Stimulated activated CD4-positive, alpha-beta T cell treated with anti-CD3 and anti-CD28 coated beads, Interleukin-4, amount 100 ng/mL, for 1 hour (primary cell): ENCODE measurements around the gene TACO1.

Experiments used
- DNase-seq: peaks from one replicate; pipeline ENCODE4 v3.0.0-alpha.2; 2020

TACO1 gene

DNA sequence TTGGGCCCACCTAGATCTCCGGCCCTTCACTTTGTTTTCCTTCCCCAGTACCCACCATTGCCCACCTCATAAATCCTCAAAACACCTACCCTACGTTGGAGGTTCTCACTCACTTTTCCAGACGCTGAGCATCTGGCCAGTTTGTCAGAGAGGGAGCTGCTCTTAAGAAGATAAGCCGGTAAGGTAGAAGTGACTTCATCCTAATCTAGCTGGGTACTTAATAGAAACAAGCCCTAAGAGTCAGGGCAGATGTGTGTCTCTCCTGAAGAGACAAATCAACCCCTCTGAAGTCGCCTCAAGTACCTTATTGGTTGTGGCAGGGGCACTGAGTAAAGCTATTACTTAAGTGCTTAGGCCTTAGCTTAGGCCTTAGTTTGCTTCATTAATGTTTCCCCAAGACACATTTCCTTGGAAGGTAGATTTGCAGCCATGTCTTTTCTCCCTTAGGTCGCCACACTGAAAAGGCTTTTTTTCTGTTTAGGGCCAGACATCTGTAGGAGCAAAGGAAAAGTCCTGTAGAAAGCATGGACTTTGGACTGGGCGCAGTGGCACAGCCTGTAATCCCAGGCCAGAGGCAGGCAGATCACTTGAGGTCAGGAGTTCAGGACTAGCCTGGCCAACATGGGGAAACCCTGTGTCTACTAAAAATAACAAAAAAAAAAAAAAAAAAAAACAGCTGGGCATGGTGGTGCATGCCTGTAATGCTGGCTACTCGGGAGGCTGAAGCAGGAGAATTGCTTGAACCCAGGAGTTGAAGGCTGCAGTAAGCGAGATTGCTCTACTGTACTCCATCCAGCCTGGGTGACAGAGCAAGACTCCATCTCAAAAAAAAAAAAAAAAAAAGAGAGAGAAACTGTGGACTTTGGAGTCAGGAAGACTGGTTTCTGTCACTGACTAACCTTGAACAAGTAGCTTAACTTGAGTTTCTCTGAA is 1.0 kb downstream of the TACO1 start:
- DNase-seq: no peak

GRCh38 chr17:63609816-63610573 is 9.3 kb downstream of the TACO1 start:
- no peak for DNase-seq

DNA sequence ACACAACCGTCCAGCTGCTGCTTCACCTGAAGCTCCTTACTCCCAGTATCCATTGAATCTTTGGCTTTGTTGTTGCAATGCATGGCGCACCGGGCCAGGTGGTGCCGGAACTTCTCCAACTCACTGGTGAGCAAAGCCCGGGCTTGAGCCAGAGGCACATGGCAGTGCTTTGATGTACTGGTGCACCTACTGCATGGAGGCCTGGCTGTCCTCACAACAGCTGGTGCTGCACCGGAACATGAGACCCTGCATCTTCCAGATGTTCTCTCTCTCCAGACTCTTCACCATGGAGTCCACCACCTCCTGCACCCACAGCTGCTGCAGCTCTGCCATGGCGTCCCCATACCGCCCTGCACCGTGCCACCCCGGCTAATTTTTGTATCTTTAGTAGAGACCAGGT is 10.2 kb downstream of the TACO1 start:
- DNase-seq: no peak

- DNase-seq: no peak
Measured at GRCh38 chr17:63611354-63611753, 10.7 kb downstream of the TACO1 start.

GRCh38 chr17:63613663-63614062 is 13.0 kb downstream of the TACO1 start:
- no peak for DNase-seq

DNA sequence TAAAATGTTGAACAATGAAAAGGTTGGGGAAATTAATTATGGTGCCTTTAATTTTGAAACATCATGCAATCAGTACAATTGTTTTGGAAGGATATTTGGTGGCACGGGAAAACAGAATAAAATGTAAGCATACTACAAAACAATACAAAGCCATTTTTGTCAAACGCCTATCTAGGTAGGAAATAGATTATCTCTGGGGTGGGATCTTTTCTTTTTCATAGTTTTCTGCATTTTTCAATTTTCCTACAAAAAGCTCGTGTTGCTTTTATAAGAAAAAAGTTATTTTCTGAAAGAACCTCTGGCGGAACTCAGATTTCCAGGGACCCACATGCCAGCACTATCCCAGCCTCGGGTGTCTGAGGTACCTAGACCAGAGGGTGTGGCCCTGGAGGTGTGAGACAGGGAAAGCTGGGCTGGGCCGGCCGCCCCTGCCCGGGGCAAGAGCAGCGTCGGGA is 20.6 kb downstream of the TACO1 start:
- DNase-seq: no peak

DNA sequence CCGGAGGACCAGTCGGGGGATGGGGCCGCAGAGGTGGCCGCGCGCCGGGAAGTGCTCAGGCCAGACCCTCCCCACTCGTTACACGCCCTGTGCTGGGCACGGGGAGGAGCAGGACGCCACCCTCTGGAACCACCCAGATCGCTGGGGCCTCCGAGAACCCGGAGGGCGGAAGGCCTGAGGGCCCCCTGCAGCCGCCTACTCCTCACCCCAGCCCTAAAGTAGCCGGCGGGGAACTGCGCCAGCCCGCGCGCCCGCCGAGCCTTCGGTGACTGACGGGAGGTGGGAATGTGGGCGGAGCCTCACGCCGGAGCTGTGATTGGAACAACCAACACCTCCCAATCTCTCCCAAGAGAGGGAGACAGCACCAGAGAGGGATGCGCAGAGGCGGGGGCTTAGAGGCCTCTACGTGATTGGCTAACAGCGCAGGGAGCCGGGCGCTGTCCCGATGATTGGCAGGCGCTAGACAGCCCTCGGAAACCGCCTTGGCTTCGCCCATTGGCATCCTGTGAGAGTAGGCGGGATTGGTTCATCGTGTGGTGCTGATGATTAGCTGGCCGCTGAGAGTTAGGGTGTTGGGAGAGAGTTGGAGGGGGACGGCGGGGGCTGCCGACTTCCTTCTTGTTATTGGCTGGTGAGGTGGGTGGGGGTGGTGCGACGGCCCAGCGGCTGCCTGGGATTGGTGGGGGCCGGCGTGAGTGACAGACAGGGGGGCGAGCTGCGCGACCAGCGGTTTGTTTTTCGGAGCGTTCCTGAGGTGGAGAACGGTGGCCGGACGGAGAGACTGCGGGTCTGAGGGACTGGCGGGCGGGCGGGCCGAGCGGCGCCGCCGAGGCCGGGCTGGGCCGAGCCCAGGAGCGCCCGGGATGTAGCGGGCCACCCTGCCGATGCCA is 21.2 kb downstream of the TACO1 start, which contains the start of gene MAP3K3:
TSS of gene MAP3K3 (plus strand) at position 734 of the 890 bp plus-strand sequence. CDS start 343 bp downstream, outside the sequence.
- DNase-seq: peak; percentile 92

DNA sequence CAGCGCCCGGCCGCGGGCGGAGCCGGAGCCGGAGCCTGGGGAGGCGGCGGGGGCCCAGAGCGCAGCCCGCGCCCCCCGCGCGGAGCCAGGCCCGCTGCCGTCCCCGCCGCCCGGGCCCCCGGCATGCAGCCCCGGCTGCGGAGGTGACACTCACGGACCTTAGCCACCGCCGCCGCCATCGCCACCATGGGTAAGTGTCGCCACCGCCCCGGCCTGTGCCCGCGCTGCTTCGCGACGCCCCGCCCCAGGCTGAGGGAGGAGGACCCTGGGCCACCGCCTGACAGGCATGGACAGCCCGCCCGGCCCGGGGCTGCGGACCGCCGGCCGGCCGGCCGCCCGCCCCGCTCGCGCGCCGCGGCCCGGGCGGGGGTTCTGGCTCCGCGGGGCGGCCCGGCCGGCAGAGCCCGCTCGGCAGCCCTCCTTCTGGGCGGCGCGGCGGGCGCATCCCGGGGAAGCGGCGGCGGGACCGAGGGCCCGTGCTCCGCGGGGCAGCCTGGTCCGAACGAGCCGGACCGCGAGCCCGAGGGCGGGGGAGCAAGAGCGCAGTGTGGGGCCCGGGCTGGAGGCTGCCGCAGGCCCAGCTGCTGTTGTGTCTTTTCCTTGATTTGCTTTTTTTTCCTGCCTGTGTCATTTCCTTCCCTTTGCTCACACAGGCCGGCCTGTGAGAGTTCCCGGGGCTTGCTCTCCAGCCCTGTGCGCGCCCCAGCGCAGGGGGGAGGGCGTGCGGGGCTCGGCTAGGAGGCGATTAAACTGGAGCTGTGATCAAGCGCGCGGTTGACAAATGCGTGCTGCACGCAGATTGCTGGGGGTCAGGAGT is 22.1 kb downstream of the TACO1 start:
- DNase-seq: peak; percentile 70

DNA sequence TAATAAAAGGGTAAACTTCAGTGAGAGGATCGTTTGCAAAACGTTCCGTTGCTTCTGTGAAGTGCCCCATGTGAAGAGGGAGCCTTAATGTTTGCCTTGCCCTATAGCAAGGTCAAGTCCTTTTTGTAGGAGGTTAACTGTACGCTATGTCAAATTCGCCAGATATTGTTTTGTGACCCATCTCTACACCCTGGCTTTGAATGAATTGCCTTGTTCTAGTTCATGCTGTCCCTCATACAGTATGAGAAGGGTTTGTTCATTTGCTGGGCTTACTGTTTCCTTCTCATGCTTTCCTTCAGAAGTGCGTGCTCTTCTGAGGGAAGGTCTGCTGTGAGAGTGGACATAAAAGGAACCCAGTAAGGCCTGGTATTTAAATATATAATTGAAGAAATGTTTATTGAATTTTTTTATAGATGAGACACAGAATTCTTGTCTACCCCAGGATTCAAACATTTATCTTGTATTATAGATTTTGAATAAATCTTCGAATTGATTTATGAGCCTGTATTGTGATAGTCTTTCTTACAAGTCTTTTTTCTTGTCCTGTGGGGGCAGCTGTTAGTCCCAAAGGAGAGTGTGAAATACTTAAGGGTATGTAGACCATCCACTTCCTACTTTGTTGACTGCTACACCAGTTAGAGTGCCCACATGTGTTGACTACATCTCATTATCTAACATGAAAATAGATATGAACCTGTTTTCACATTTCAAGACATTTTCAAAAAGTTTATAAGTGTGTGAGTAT is 23.3 kb downstream of the TACO1 start:
- DNase-seq: no peak

DNA sequence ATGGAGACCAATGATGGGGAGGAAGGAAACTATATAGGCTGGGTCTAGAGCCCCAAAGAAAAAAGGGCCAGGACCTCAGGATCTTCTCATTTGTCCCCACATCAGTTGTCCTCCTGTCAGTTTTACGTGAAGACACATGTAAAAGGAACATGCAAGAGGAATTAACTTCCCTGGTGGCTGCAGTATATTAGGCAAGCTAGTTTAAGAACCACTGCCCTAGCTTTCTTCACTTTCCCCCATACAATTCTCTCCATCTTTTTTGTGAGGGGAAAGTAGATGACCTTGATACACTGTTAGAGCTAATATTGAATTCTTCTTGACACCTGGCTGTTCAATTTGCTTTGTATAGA is 23.8 kb downstream of the TACO1 start:
- no peak for DNase-seq

GRCh38 chr17:63626551-63627180 is 26.0 kb downstream of the TACO1 start:
- DNase-seq: no peak

- no peak for DNase-seq
Measured at GRCh38 chr17:63629627-63630026, 28.9 kb downstream of the TACO1 start.

DNA sequence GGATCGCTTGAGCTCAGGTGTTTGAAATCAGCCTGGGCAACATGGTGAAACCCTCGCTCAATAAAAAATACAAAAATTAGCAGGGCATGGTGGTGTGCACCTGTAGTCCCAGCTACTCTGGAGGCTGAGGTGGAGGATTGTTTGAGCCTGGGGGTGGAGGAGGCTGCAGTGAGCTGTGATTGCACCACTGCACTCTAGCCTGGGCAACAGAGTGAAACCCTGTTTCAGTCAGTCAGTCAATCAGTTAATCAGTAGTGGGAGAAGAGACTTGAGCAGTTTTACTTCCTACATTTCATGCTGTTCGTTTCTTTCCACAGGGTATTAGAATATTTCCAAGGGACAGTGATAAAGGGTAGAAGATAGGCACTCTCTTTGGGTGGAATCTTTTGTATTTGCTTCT is 30.4 kb downstream of the TACO1 start:
- no peak for DNase-seq

GRCh38 chr17:63631626-63632025 is 30.9 kb downstream of the TACO1 start:
- DNase-seq: no peak

DNA sequence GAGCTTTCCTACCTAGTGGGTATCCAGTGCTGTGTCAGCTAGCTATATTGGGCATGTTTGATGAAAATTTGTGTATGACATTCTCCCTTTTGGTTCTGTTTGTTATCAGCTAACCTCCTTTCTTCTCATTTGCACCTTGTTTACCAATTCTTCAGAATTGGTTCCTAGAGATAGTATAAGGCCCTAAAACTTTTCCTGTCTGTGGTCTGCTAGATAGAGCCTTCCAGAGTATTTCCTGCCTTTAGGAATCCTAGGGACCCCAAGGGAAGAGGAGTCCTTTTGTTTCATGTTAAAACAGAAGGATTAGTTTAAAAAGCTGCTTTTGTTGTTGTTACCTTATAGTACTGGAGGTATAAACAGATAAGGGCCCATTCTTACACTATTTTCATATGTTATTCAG is 33.0 kb downstream of the TACO1 start:
- DNase-seq: no peak

DNA sequence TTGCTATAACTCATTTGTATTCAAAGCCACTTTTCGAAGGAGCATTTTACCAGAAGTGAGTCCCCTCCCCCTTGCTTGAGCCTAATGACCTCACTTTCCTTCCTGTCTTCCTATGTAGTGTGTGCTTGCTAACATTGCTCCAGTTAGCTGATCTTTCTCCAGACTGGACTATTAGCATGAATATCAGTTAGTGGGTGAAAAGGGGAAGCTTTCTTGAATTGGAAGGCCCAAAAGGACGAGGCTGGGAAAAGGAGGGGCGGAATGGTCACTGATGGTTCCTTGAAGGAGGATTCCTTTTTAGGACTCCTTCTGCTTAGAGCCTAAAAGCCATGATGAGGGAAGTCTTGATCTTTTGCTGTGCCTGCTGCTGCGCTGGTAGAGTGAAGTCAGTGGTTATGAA is 33.5 kb downstream of the TACO1 start:
- no peak for DNase-seq

- DNase-seq: no peak
Measured at GRCh38 chr17:63634816-63635215, 34.1 kb downstream of the TACO1 start.

DNA sequence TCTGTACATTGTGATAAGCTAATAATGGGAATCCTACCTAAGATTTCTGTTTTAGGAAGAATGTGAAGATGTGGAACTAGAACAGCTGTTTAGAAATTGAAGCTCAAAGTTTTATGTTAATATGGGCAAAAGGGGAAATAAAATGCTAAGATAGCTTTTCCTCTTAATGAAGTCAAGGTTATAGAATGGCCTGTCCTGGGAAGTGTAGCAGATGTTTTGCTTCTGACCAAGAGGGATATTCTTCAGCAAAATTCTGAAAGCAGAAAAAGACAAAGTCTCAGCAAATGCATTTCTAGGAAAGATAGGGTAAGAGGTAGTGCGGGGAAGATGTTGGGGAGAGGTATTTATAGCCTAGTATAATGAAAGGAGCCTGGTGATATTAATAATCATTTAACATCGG is 34.6 kb downstream of the TACO1 start:
- no peak for DNase-seq

DNA sequence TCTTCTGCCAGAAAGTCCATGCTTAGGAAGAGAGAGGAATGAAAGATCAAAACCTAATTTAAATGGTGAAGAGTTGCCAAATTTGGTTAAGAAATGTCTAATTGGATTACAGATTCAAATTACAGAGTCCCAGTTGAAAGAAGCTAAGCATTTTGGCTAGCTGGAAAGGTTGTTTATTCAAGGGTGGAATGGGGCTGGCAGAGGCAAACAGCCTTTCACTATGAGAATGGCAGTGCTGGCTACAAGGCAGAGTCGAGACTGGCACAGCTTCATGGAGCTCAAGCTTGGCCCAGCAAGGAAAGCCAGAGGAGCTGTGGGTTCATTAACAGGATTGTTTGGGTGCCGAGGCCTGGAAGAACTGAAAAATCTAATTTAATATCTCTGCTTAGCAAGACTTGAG is 35.1 kb downstream of the TACO1 start:
- DNase-seq: no peak

- DNase-seq: no peak
Measured at GRCh38 chr17:63639125-63639524, 38.4 kb downstream of the TACO1 start.

- no peak for DNase-seq
Measured at GRCh38 chr17:63640038-63640437, 39.3 kb downstream of the TACO1 start.
